Nephron progenitor cell (in vitro differentiated cells): Measurements from ENCODE around the gene CNN3.

ENCODE experiments used
- DNase-seq: peaks from one replicate; pipeline ENCODE4 v3.0.0; 2021
- H3K27ac Mint-ChIP-seq: 2 replicates; pipeline ENCODE4 v1.8.0; 2021; ENCODE audit warnings: mild to moderate bottlenecking, moderate library complexity, mixed read lengths
- H3K27me3 Mint-ChIP-seq: 2 replicates; pipeline ENCODE4 v1.8.0; 2021; ENCODE audit warnings: mild to moderate bottlenecking, low read depth, mixed read lengths; ENCODE audit not compliant: poor library complexity
- H3K36me3 Mint-ChIP-seq: 2 replicates; pipeline ENCODE4 v1.8.0; 2021; ENCODE audit warnings: low read depth, mixed read lengths
- H3K4me1 Mint-ChIP-seq: 2 replicates; pipeline ENCODE4 v1.8.0; 2021; ENCODE audit warnings: mixed read lengths
- H3K4me3 Mint-ChIP-seq: 2 replicates; pipeline ENCODE4 v1.8.0; 2021; ENCODE audit warnings: mild to moderate bottlenecking, moderate library complexity, mixed read lengths
- H3K9me3 Mint-ChIP-seq: 2 replicates; pipeline ENCODE4 v1.8.0; 2021; ENCODE audit warnings: mild to moderate bottlenecking, moderate library complexity, mixed read lengths
- TF ChIP-seq, protein P1 (sequence below): fragments of 200-600 bp; sonication (generic); IDR thresholded peaks from 2 replicates; pipeline ENCODE4 v1.5.0; 2021; ENCODE audit warnings: antibody characterized with exemption

CNN3 gene

DNA sequence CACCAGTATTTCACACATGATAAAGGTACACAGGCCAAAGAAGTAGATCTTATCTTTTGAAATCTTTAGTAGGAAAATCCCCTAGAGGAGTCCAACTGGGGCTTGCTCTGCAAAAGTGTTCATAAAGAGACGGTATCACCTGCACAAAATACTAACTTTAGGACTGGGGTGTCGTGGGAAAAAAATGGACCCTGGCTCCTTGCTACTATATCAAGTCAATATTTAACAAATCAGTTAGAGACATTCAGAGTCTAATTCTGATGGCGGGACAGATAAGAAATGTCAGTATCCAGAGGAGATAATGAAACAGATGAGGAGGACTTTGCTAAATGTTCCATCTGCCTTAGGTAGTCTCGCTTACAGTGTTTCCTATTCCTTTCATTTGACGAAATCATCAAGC, 25.6 kb upstream of the CNN3 start:
- no peak for DNase-seq
- TF ChIP-seq, protein P1, sequence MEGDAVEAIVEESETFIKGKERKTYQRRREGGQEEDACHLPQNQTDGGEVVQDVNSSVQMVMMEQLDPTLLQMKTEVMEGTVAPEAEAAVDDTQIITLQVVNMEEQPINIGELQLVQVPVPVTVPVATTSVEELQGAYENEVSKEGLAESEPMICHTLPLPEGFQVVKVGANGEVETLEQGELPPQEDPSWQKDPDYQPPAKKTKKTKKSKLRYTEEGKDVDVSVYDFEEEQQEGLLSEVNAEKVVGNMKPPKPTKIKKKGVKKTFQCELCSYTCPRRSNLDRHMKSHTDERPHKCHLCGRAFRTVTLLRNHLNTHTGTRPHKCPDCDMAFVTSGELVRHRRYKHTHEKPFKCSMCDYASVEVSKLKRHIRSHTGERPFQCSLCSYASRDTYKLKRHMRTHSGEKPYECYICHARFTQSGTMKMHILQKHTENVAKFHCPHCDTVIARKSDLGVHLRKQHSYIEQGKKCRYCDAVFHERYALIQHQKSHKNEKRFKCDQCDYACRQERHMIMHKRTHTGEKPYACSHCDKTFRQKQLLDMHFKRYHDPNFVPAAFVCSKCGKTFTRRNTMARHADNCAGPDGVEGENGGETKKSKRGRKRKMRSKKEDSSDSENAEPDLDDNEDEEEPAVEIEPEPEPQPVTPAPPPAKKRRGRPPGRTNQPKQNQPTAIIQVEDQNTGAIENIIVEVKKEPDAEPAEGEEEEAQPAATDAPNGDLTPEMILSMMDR = no peak
- Mint-ChIP-seq H3K27me3 (peaks cover 6% of the 10 kb centered on the region), H3K36me3 (peaks cover 14% of the 10 kb centered on the region), H3K27ac (no peak overlapping the region), H3K9me3 (peaks cover 7% of the 10 kb centered on the region), H3K4me3 (no peak overlapping the region), H3K4me1 (peaks cover 31% of the 10 kb centered on the region)

DNA sequence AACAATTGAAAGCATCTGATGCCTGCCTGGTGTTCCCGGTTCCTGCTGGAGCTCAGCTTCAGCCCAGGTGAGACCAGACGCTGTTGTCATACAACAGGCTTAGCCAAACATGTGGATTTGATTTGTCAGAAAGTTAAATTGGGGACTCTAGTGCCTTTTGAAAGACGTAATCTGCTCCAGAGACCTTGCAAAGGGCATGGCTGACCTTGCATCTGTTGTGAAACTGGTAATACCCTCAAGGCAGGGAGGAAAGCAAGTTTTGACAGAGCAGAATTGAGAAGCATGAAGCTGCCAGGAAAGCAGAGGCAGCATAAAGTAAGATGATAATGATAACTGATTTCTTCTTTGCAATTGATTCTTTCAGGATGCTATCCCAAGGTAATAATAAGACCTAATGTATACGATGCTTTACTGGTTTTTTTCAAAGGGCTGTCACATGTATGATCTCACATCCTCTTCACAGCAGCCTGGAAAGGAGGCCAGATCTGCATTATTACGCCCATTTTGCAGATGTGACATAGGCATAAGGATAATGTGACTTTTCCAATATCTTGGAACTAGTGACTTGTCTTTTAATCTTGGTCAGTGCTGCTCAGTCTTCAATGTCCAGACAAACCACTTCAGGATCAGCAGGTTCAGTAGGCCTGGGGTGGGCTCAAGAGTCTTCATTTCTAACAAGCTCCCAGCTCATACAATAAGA, 24.7 kb upstream of the CNN3 start:
- peaks cover 14% of the 10 kb centered on the region for H3K36me3 Mint-ChIP-seq
- TF ChIP-seq, protein P1 = no peak
- peaks cover 35% of the 10 kb centered on the region for H3K4me1 Mint-ChIP-seq
- no peak overlapping the region for H3K4me3 Mint-ChIP-seq
- DNase-seq = no peak
- peaks cover 6% of the 10 kb centered on the region for H3K27me3 Mint-ChIP-seq
- peaks cover 7% of the 10 kb centered on the region for H3K9me3 Mint-ChIP-seq
- H3K27ac Mint-ChIP-seq = no peak overlapping the region

DNA sequence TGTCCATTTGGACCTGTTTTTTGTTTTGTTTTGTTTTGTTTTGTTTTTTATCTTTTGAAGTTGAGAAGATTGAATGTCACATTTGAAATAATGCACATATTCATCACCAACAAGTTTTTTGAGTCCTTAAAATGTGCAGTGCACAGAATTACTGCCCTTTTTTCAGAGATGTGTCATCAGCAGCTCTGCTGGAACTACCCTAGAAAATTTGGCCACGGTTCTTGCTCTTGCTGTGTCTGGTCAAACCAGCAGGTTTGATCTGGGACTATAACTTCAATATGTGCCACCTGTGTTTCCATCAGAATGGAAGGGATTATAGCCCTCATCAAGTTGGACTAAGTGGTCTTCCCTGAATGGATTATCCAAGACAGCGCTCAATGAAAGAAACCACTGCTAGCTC, 24.1 kb upstream of the CNN3 start:
- Mint-ChIP-seq H3K27me3 (peaks cover 5% of the 10 kb centered on the region), H3K27ac (no peak overlapping the region), H3K36me3 (peaks cover 14% of the 10 kb centered on the region), H3K9me3 (peaks cover 7% of the 10 kb centered on the region), H3K4me1 (peaks cover 34% of the 10 kb centered on the region), H3K4me3 (no peak overlapping the region)
- TF ChIP-seq, protein P1 = no peak
- DNase-seq = no peak

DNA sequence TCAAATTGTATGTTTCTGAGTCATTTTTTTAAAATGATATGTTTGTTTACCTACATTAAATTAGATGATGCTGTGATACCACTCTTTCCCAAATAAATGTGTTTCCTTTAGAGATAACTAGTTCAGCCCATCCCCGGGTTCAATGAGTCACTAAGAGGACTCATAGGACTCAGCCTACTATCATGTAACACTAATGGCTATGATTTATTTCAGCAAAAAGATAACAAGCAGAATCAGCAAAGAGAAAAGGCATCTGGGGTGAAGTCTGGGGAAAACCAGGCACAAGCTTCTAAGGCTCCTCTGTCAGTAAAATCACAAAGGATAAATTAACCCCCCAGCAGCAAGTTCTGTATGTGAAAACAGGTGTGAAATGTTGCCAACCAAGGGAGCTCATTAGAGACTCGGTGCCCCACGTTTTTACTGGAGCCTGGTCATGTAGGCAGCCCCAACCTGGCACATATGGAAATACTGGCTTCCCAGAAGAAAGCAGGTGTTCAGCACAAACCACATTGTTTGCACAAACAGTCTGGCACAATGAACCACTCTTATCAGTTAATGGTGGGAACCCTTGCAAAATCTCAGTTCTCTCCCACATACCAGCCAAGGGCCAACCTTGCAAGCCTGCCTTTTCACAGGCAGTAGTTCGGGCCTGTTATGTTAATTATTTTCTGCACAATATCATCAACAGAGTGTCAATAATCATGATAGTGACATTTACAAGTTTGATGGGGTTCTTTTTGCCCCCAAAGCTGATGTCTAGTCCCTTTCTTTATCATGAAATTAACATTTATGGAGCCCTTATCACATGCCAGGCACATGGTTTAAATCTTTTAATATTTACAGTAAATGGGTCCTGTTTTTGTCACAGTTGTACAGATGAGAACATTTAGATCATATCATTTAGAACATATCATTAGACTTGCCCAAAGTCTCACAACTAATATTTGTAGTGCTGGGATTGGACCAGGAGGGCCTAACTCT, 23.1 kb upstream of the CNN3 start:
- peaks cover 14% of the 10 kb centered on the region for H3K36me3 Mint-ChIP-seq
- peaks cover 25% of the 10 kb centered on the region for H3K4me1 Mint-ChIP-seq
- H3K27ac Mint-ChIP-seq = no peak overlapping the region
- TF ChIP-seq, protein P1 = no peak
- H3K4me3 Mint-ChIP-seq = no peak overlapping the region
- H3K9me3 Mint-ChIP-seq = peaks cover 7% of the 10 kb centered on the region
- DNase-seq = no peak
- peaks cover under 1% of the 10 kb centered on the region for H3K27me3 Mint-ChIP-seq

DNA sequence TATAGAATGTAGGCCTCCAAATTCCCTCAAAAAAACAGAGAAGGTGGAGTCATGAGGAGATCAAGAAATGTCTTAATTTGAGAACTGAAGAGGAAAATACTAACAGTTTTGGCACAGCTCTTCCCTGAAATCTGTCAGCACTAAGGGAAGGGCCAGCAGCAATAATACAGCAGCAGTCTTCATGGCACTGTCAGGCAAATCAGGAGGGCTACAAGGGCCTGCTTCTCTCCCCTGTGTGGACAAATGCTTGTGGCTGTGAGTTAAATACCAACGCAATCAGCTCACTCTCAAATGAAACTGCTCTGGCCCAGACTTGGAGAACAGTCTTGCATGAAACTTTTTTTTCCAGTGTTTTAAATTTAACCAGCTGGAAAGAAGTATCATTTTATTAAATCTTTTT, 20.5 kb upstream of the CNN3 start:
- Mint-ChIP-seq H3K4me1 (peaks cover 10% of the 10 kb centered on the region), H3K27ac (no peak overlapping the region), H3K27me3 (peaks cover 3% of the 10 kb centered on the region), H3K9me3 (peaks cover 3% of the 10 kb centered on the region), H3K4me3 (no peak overlapping the region), H3K36me3 (peaks cover 14% of the 10 kb centered on the region)
- DNase-seq = no peak
- TF ChIP-seq, protein P1 = no peak
